HepG2 (cell line): ENCODE data around the gene PKNOX2. TPM values are rescaled to one million over a fixed set of nuclear protein-coding genes. Genes with fewer than 3 reads are reported as not detected.

ENCODE experiments used
- ATAC-seq: fragments of 200-7000 bp; cut with Tn5 transposase; 3 replicates; pipeline ENCODE4 v1.9.1; 2020; ENCODE audit warnings: mild to moderate bottlenecking, moderate library complexity
- BruUV-seq: library from RNA; stranded (reverse); fragments of 400-500 nt; replicated peaks from 2 replicates; lab custom pipeline; 2021; lab: Mats Ljungman, UMichigan
- CTCF ChIA-PET: fragments of 300-600 bp; formaldehyde crosslinking; extraction: SDS; loops from one replicate; lab custom pipeline; 2021; ENCODE audit warnings: low total read pairs, inconsistent platforms, low intra/inter-chr PET ratio; lab: Yijun Ruan, JAX
- POLR2A ChIA-PET: fragments of 350-600 bp; sonication (Branson Sonifier 250); formaldehyde crosslinking; loops from one replicate; lab custom pipeline; 2020; ENCODE audit warnings: antibody characterized with exemption, inconsistent platforms; lab: Yijun Ruan, JAX
- DNase-seq: peaks from one replicate; pipeline ENCODE4 v3.0.0-alpha.2; 2015; ENCODE audit warnings: low spot score
- FAIRE-seq: peaks from 3 replicates; lab custom pipeline; 2011; peaks lifted over from hg19 to GRCh38; lab: Jason Lieb, UNC
- H2AFZ ChIP-seq: one replicate; pipeline ENCODE4 v1.6.1; 2011; ENCODE audit warnings: low read length, inconsistent platforms
- H3K27ac ChIP-seq: fragments of 300-600 bp; 3 replicates; pipeline ENCODE4 v1.8.0; 2011; ENCODE audit warnings: mixed run types, mild to moderate bottlenecking, mixed read lengths, low read length, inconsistent platforms; ENCODE audit not compliant: insufficient read depth; ENCODE audit errors: extremely low read length
- H3K27me3 ChIP-seq, 2 experiments: fragments of 200-600 bp in 1 of 2; 2 replicates in 1 of 2; 3 replicates in 1 of 2; pipeline versions ENCODE4 v1.6.0 to v1.8.0; 2011; ENCODE audit warnings: low read length in 2 of 2, mild to moderate bottlenecking in 2 of 2, moderate library complexity in 2 of 2, inconsistent platforms in 1 of 2; ENCODE audit not compliant: insufficient read depth in 2 of 2, control insufficient read depth in 1 of 2
- H3K36me3 ChIP-seq, 2 experiments: fragments of 200-600 bp in 1 of 2; replicated peaks in 1 of 2; 2 replicates in 1 of 2; 3 replicates in 1 of 2; pipeline versions ENCODE4 v1.5.1 to v1.8.0; 2011; ENCODE audit warnings: low read length in 2 of 2, inconsistent platforms in 1 of 2; ENCODE audit not compliant: insufficient read depth in 2 of 2, control insufficient read depth in 1 of 2
- H3K4me1 ChIP-seq: 2 replicates; pipeline ENCODE4 v1.5.1; 2012; ENCODE audit warnings: low read length, inconsistent platforms; ENCODE audit not compliant: insufficient read depth
- H3K4me2 ChIP-seq: 2 replicates; pipeline ENCODE4 v1.6.0; 2011; ENCODE audit warnings: low read depth, low read length, inconsistent platforms
- H3K4me3 ChIP-seq, 3 experiments: fragments of 200-600 bp in 1 of 3; sonication (generic), shearing (Covaris generic) in 1 of 3; replicated peaks in 1 of 3; 2 replicates each; pipeline ENCODE4 v1.5.1; 2011 to 2016; ENCODE audit warnings: low read length in 3 of 3, inconsistent platforms in 2 of 3, low read depth in 2 of 3, mild to moderate bottlenecking in 2 of 3, control low read depth in 1 of 3, mixed read lengths in 1 of 3; ENCODE audit not compliant: insufficient read depth in 1 of 3
- H3K79me2 ChIP-seq: one replicate; pipeline ENCODE4 v1.6.1; 2011; ENCODE audit warnings: low read length, inconsistent platforms; ENCODE audit not compliant: insufficient read depth
- H3K9ac ChIP-seq: 2 replicates; pipeline ENCODE4 v1.6.0; 2011; ENCODE audit warnings: mild to moderate bottlenecking, low read depth, low read length, inconsistent platforms; ENCODE audit not compliant: insufficient read depth
- H3K9me3 ChIP-seq: 2 replicates; pipeline ENCODE4 v1.5.1; 2012; ENCODE audit warnings: mild to moderate bottlenecking, low read length
- H4K20me1 ChIP-seq: 2 replicates; pipeline ENCODE4 v1.6.0; 2011; ENCODE audit warnings: inconsistent platforms, mild to moderate bottlenecking, low read length, moderate library complexity; ENCODE audit not compliant: insufficient read depth
- ATAD3A ChIP-seq: sonication (generic); formaldehyde crosslinking; IDR thresholded peaks from 2 replicates; pipeline ENCODE4 v1.4.0; 2020; ENCODE audit warnings: missing genetic modification reagents
- GATA4 ChIP-seq: sonication (generic); IDR thresholded peaks from 2 replicates; pipeline ENCODE4 v1.6.1; 2016; ENCODE audit warnings: antibody characterized with exemption, low read depth, borderline replicate concordance
- GLMP ChIP-seq: sonication (generic); formaldehyde crosslinking; IDR thresholded peaks from 2 replicates; pipeline ENCODE4 v1.9.0; 2021; ENCODE audit warnings: missing genetic modification reagents, mild to moderate bottlenecking, borderline replicate concordance
- NFATC3 ChIP-seq: sonication (generic); formaldehyde crosslinking; IDR thresholded peaks from 2 replicates; pipeline ENCODE4 v1.5.1; 2020; ENCODE audit warnings: mild to moderate bottlenecking, missing genetic modification reagents
- ZNF605 ChIP-seq: sonication (generic); formaldehyde crosslinking; IDR thresholded peaks from 2 replicates; pipeline ENCODE4 v1.8.0; 2022; ENCODE audit warnings: mild to moderate bottlenecking, missing genetic modification reagents
- ZNF616 ChIP-seq: sonication (generic); formaldehyde crosslinking; IDR thresholded peaks from 2 replicates; pipeline ENCODE4 v1.5.0; 2020; ENCODE audit warnings: low read depth, mild to moderate bottlenecking, missing genetic modification reagents
- ZNF709 ChIP-seq: sonication (generic); formaldehyde crosslinking; IDR thresholded peaks from 2 replicates; pipeline ENCODE4 v1.5.0; 2020; ENCODE audit warnings: mild to moderate bottlenecking, missing genetic modification reagents
- ZNF766 ChIP-seq: sonication (generic); formaldehyde crosslinking; IDR thresholded peaks from 2 replicates; pipeline ENCODE4 v1.5.0; 2020; ENCODE audit warnings: missing genetic modification reagents, borderline replicate concordance
- WGBS: methylation state at CpG from one replicate; pipeline ENCODE4 v1.1.6; 2017; ENCODE audit warnings: low lambda C conversion rate; 5-methylcytosine and 5-hydroxymethylcytosine counted together
- in situ Hi-C: cut with HindIII; loops from 2 replicates; pipeline ENCODE4 v1.10.0; 2017; ENCODE audit warnings: low pct_unique_long_range_greater_than_20kb; ENCODE audit not compliant: extremely low pct_ligation_motif_present
- intact Hi-C: fragments of 100-400 bp; cut with micrococcal nuclease; formaldehyde crosslinking; loops from one replicate; pipeline ENCODE4 v1.10.0; 2022; ENCODE audit not compliant: unreplicated experiment
- polyA plus RNA-seq, 8 experiments: library from polyadenylated mRNA; depleted of rRNA in 3 of 8; stranded (reverse) in 7 of 8; unstranded in 1 of 8; fragments of >200 nt; fragmentation: Illumina TruSeq in 4 of 8; extraction: Trizol in 4 of 8; gene quantifications; 2 replicates each; pipeline versions ENCODE4 v1.2.1 to v1.2.3, GENCODE V29; 2011 to 2016; ENCODE audit warnings: low read depth in 4 of 8, missing spikeins in 1 of 8, mixed read lengths in 1 of 8; ENCODE audit not compliant: insufficient read depth in 1 of 8
- total RNA-seq, 5 experiments: library from RNA; depleted of rRNA; stranded (reverse); fragments of >200 nt; fragmentation: Illumina TruSeq; extraction: Trizol; gene quantifications; 2 replicates each; pipeline ENCODE4 v1.2.3, GENCODE V29; 2016; ENCODE audit warnings: low read depth in 1 of 5
- TF ChIP-seq, protein P1 (sequence below), 2 experiments: sonication (generic) in 1 of 2; formaldehyde crosslinking in 1 of 2; IDR thresholded peaks; 2 replicates each; pipeline versions ENCODE4 v1.6.1 to v1.9.0; 2014 to 2022; ENCODE audit warnings: antibody characterized with exemption in 1 of 2, borderline replicate concordance in 1 of 2, inconsistent platforms in 1 of 2, low read depth in 1 of 2, missing genetic modification reagents in 1 of 2
- TF ChIP-seq, protein P2 (sequence below): sonication (generic); formaldehyde crosslinking; IDR thresholded peaks from 2 replicates; pipeline ENCODE4 v1.4.0; 2020; ENCODE audit warnings: missing genetic modification reagents

PKNOX2 gene
- total and polyA plus RNA-seq, 2 of the 13 experiments (the other 11 are each of a cell fraction or from before 2014, with no cell fraction given) = not detected

GRCh38 chr11:125470355-125470754 is 305.8 kb downstream of the PKNOX2 start:
- H3K9me3 ChIP-seq = no peaks in the 10 kb centered on the region
- no peak overlapping the region for H2AFZ ChIP-seq
- no peak overlapping the region for H3K4me3 ChIP-seq
- peaks cover 7% of the 10 kb centered on the region; the same call in 1 of the 2 replicates for H3K4me1 ChIP-seq
- FAIRE-seq = no peak
- no peaks in the 10 kb centered on the region for H4K20me1 ChIP-seq
- no TSS peak for BruUV-seq
- 1% methylated on average over 2 of the region's 2 CpGs for WGBS
- in situ Hi-C loops (no loop called here), intact Hi-C loops (no loop called here)
- no peak overlapping the region for H3K4me2 ChIP-seq
- H3K79me2 ChIP-seq = no peaks in the 10 kb centered on the region
- H3K27me3 ChIP-seq = no peaks in the 10 kb centered on the region
- CTCF ChIA-PET = no interaction called here
- DNase-seq = no peak
- no peak for TF ChIP-seq ZNF709 (CRISPR knock-in tag)
- no peak for TF ChIP-seq GATA4
- TF ChIP-seq ZNF766 (CRISPR knock-in tag) = no peak
- no peak for TF ChIP-seq ZNF605
- no peak for TF ChIP-seq ATAD3A
- no peak for TF ChIP-seq GLMP (CRISPR knock-in tag)
- no peak for TF ChIP-seq ZNF616
- no peak overlapping the region for H3K27ac ChIP-seq
- POLR2A ChIA-PET = no interaction called here
- H3K36me3 ChIP-seq = no peaks in the 10 kb centered on the region
- ATAC-seq = no peak
- H3K9ac ChIP-seq = no peak overlapping the region

DNA sequence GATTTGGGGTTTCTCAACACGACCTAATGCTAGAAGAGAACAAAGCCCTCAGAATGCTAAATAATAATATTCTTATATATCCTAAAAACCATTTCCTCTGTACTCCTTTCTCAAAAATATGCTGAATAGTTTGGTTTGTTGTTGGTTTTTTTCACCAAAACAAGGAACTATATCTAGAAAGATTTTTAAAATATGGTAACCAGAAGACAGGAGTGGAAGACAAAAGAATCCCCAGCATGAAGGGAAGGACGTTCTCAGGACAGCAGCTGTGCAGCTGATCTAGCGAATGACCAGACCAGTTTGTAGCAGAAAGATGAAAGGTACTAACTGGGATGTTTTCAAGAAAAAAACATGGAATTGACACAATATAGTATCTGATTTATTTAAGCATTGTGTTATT is 312.2 kb downstream of the PKNOX2 start:
- CTCF ChIA-PET = no interaction called here
- no peaks in the 10 kb centered on the region for H3K36me3 ChIP-seq
- POLR2A ChIA-PET = no interaction called here

More for the DNA sequence above, 312.2 kb downstream of the PKNOX2 start:
- H2AFZ ChIP-seq = no peak overlapping the region
- H3K9me3 ChIP-seq = no peaks in the 10 kb centered on the region
- FAIRE-seq (no peak), DNase-seq (no peak)
- no peaks in the 10 kb centered on the region for H4K20me1 ChIP-seq
- BruUV-seq = no TSS peak
- in situ Hi-C loops = no loop called here
- TF ChIP-seq, protein P1, sequence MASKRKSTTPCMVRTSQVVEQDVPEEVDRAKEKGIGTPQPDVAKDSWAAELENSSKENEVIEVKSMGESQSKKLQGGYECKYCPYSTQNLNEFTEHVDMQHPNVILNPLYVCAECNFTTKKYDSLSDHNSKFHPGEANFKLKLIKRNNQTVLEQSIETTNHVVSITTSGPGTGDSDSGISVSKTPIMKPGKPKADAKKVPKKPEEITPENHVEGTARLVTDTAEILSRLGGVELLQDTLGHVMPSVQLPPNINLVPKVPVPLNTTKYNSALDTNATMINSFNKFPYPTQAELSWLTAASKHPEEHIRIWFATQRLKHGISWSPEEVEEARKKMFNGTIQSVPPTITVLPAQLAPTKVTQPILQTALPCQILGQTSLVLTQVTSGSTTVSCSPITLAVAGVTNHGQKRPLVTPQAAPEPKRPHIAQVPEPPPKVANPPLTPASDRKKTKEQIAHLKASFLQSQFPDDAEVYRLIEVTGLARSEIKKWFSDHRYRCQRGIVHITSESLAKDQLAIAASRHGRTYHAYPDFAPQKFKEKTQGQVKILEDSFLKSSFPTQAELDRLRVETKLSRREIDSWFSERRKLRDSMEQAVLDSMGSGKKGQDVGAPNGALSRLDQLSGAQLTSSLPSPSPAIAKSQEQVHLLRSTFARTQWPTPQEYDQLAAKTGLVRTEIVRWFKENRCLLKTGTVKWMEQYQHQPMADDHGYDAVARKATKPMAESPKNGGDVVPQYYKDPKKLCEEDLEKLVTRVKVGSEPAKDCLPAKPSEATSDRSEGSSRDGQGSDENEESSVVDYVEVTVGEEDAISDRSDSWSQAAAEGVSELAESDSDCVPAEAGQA (IDR thresholded peaks at IDR 0.05; ENCODE audit: low read depth) = no peak
- TF ChIP-seq, protein P1 (CRISPR knock-in tag; IDR thresholded peaks at IDR 0.05; ENCODE audit: borderline replicate concordance) = no peak
- TF ChIP-seq, protein P2, sequence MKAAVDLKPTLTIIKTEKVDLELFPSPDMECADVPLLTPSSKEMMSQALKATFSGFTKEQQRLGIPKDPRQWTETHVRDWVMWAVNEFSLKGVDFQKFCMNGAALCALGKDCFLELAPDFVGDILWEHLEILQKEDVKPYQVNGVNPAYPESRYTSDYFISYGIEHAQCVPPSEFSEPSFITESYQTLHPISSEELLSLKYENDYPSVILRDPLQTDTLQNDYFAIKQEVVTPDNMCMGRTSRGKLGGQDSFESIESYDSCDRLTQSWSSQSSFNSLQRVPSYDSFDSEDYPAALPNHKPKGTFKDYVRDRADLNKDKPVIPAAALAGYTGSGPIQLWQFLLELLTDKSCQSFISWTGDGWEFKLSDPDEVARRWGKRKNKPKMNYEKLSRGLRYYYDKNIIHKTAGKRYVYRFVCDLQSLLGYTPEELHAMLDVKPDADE (CRISPR knock-in tag) = no peak
- no peak for TF ChIP-seq NFATC3
- TF ChIP-seq, all 625 proteins: peak for 0
- peaks cover 0 to 11% of the 10 kb centered on the region in 2 experiments; a peak in 1 of 5 replicates for H3K27me3 ChIP-seq
- intact Hi-C loops = no loop called here
- no peaks in the 10 kb centered on the region for H3K4me1 ChIP-seq
- no peak overlapping the region for H3K9ac ChIP-seq
- no peak overlapping the region for H3K4me2 ChIP-seq
- no peak for ATAC-seq
- H3K27ac ChIP-seq = no peak overlapping the region
- no peak overlapping the region for H3K4me3 ChIP-seq
- no peaks in the 10 kb centered on the region for H3K79me2 ChIP-seq
- WGBS = 11% methylated on average over 3 of the region's 3 CpGs
